Measurements from ENCODE around the gene VTI1A.

GRCh38 chr10:112813866-112814591 is 367.0 kb downstream of the VTI1A start:
- TF ChIP-seq ZNF800 (CRISPR knock-in tag; IDR thresholded peaks at IDR 0.05) = no peak
- TF ChIP-seq ZNF20 (CRISPR knock-in tag; IDR thresholded peaks at IDR 0.05) = no peak
- TF ChIP-seq CREM (IDR thresholded peaks at IDR 0.05) = no peak
- TF ChIP-seq CREM (CRISPR knock-in tag; IDR thresholded peaks at IDR 0.05) = no peak
- no peak for TF ChIP-seq ZFY (CRISPR knock-in tag; IDR thresholded peaks at IDR 0.05)
- TF ChIP-seq CAMTA2 (CRISPR knock-in tag; IDR thresholded peaks at IDR 0.05; ENCODE audit: borderline replicate concordance) = no peak
- no peak for TF ChIP-seq RAD51 (IDR thresholded peaks at IDR 0.05; ENCODE audit: borderline replicate concordance)
- no peak for TF ChIP-seq GMEB2 (CRISPR knock-in tag; IDR thresholded peaks at IDR 0.05; ENCODE audit: low read depth)
- TF ChIP-seq HIVEP1 (CRISPR knock-in tag; IDR thresholded peaks at IDR 0.05) = no peak
- TF ChIP-seq EZH2 (conservative IDR thresholded peaks at IDR 0.05; ENCODE audit: low read depth, low read length) = no peak
- no peak for TF ChIP-seq FOXK1 (CRISPR knock-in tag; IDR thresholded peaks at IDR 0.05; ENCODE audit: borderline replicate concordance, low read depth)
- TF ChIP-seq PLSCR1 (CRISPR knock-in tag; IDR thresholded peaks at IDR 0.05; ENCODE audit: borderline replicate concordance) = no peak

Data from HepG2 (cell line).